Stimulated activated CD8-positive, alpha-beta memory T cell treated with anti-CD3 and anti-CD28 coated beads, Interleukin-15, amount 100 ng/mL, for 24 hours (primary cell): Measurements from ENCODE around the gene TTC33.
"Not testable (repeated sequence)": the region's sequence is repeated elsewhere in the genome, so short reads cannot be mapped to it uniquely, and the experiment has no call there.

ENCODE experiments used
- DNase-seq: peaks from one replicate; pipeline ENCODE4 v3.0.0-alpha.2; 2020; ENCODE audit warnings: low read depth

The TTC33 gene

GRCh38 chr5:40652441-40653220 is 103.1 kb downstream of the TTC33 start:
- no peak for DNase-seq

GRCh38 chr5:40651201-40651600 is 104.6 kb downstream of the TTC33 start:
- DNase-seq, result no peak

GRCh38 chr5:40649463-40650030 is 106.2 kb downstream of the TTC33 start:
- DNase-seq, result no peak

- no peak for DNase-seq
Measured at GRCh38 chr5:40648150-40648549, 107.6 kb downstream of the TTC33 start.

- no peak for DNase-seq
Measured at GRCh38 chr5:40646266-40646665, 109.5 kb downstream of the TTC33 start.

GRCh38 chr5:40639531-40639930 is 116.2 kb downstream of the TTC33 start:
- DNase-seq, result not testable (repeated sequence)

- no peak for DNase-seq
Measured at GRCh38 chr5:40634593-40634992, 121.2 kb downstream of the TTC33 start.

GRCh38 chr5:40634154-40634553 is 121.6 kb downstream of the TTC33 start:
- DNase-seq, result no peak

GRCh38 chr5:40631236-40631635 is 124.5 kb downstream of the TTC33 start:
- DNase-seq, result no peak

- DNase-seq, result no peak
Measured at GRCh38 chr5:40630126-40630525, 125.6 kb downstream of the TTC33 start.

GRCh38 chr5:40628407-40628806 is 127.4 kb downstream of the TTC33 start:
- DNase-seq, result no peak

- no peak for DNase-seq
Measured at GRCh38 chr5:40627706-40628105, 128.1 kb downstream of the TTC33 start.

GRCh38 chr5:40626801-40627200 is 129.0 kb downstream of the TTC33 start:
- DNase-seq, result no peak

GRCh38 chr5:40623480-40624420 is 132.0 kb downstream of the TTC33 start:
- no peak for DNase-seq

- DNase-seq, result no peak
Measured at GRCh38 chr5:40622463-40623252, 133.1 kb downstream of the TTC33 start.

- DNase-seq, result no peak
Measured at GRCh38 chr5:40619421-40619820, 136.3 kb downstream of the TTC33 start.

- no peak for DNase-seq
Measured at GRCh38 chr5:40618926-40619325, 136.8 kb downstream of the TTC33 start.

- no peak for DNase-seq
Measured at GRCh38 chr5:40616781-40617180, 139.0 kb downstream of the TTC33 start.

- no peak for DNase-seq
Measured at GRCh38 chr5:40615586-40616170, 140.1 kb downstream of the TTC33 start.

GRCh38 chr5:40614923-40615585 is 140.7 kb downstream of the TTC33 start:
- DNase-seq, result no peak

GRCh38 chr5:40614466-40614865 is 141.3 kb downstream of the TTC33 start:
- no peak for DNase-seq
